DOHH2 (cell line): Measurements from ENCODE around the gene TSPAN6.

Source experiments
- H3F3A ChIP-seq: fragments of 200-600 bp; sonication (generic), shearing (Covaris generic); 2 replicates; pipeline ENCODE4 v1.6.0; 2016; ENCODE audit warnings: antibody characterized with exemption, mild to moderate bottlenecking; ENCODE audit not compliant: control insufficient read depth, insufficient read depth
- H3K27ac ChIP-seq: fragments of 200-600 bp; sonication (generic); 2 replicates; pipeline ENCODE4 v1.5.1; 2014; ENCODE audit warnings: low read depth, mild to moderate bottlenecking, low read length, moderate library complexity
- H3K27me3 ChIP-seq: fragments of 200-600 bp; sonication (generic); 2 replicates; pipeline ENCODE4 v1.6.1; 2014; ENCODE audit warnings: mild to moderate bottlenecking, low read length, mixed read lengths; ENCODE audit not compliant: control insufficient read depth
- H3K36me3 ChIP-seq: fragments of 200-600 bp; sonication (generic); 2 replicates; pipeline ENCODE4 v1.6.1; 2014; ENCODE audit warnings: mild to moderate bottlenecking, low read length, moderate library complexity, mixed read lengths; ENCODE audit not compliant: control insufficient read depth
- H3K4me1 ChIP-seq: fragments of 200-600 bp; sonication (generic); 2 replicates; pipeline ENCODE4 v1.6.1; 2014; ENCODE audit warnings: mild to moderate bottlenecking, low read length, mixed read lengths; ENCODE audit not compliant: control insufficient read depth
- H3K4me2 ChIP-seq: fragments of 200-600 bp; sonication (generic); 2 replicates; pipeline ENCODE4 v1.6.0; 2014; ENCODE audit warnings: mild to moderate bottlenecking, low read length, moderate library complexity
- H3K4me3 ChIP-seq: fragments of 200-600 bp; sonication (generic); 2 replicates; pipeline ENCODE4 v1.5.1; 2014; ENCODE audit warnings: mild to moderate bottlenecking, low read length, mixed read lengths
- H3K79me2 ChIP-seq: fragments of 200-600 bp; sonication (generic); 2 replicates; pipeline ENCODE4 v1.6.1; 2014; ENCODE audit warnings: mild to moderate bottlenecking, low read length, mixed read lengths; ENCODE audit not compliant: control insufficient read depth
- H3K9me2 ChIP-seq: fragments of 200-600 bp; sonication (generic); replicated peaks from 2 replicates; pipeline ENCODE4 v1.6.1; 2014; ENCODE audit warnings: mild to moderate bottlenecking, low read length, mixed read lengths; ENCODE audit not compliant: control insufficient read depth
- H3K9me3 ChIP-seq: fragments of 200-600 bp; sonication (generic); 2 replicates; pipeline ENCODE4 v1.6.1; 2014; ENCODE audit warnings: antibody characterized with exemption, low read length, mixed read lengths; ENCODE audit not compliant: control insufficient read depth, insufficient read depth
- H4K20me1 ChIP-seq: fragments of 200-600 bp; sonication (generic); 2 replicates; pipeline ENCODE4 v1.6.0; 2014; ENCODE audit warnings: low read depth, mild to moderate bottlenecking, antibody characterized with exemption, low read length, moderate library complexity; ENCODE audit not compliant: control insufficient read depth, insufficient read depth
- EZH2phosphoT487 ChIP-seq: fragments of 200-600 bp; sonication (generic); IDR thresholded peaks from 2 replicates; pipeline ENCODE4 v1.6.1; 2017; ENCODE audit warnings: borderline replicate concordance, mild to moderate bottlenecking, antibody characterized with exemption, low read length, moderate library complexity, mixed read lengths
- TF ChIP-seq, protein P1 (sequence below): fragments of 200-600 bp; sonication (generic); IDR thresholded peaks from one replicate; pipeline ENCODE4 v1.5.1; 2014; ENCODE audit warnings: antibody characterized with exemption, mild to moderate bottlenecking, low read depth, low read length; ENCODE audit not compliant: poor library complexity, severe bottlenecking

TSPAN6 gene

GRCh38 chrX:100636321-100636991, at the start of gene TSPAN6:
TSPAN6 (minus strand) TSS chrX:100636806; CDS start chrX:100636694, 112 bp downstream.
- Histone ChIP-seq H3K27me3 (no peaks in the 10 kb centered on the region), H3K36me3 (no peaks in the 10 kb centered on the region), H3K27ac (no peak within 1 kb of the TSS), H3K9me2 (no peaks in the 10 kb centered on the region), H3F3A (no peaks in the 10 kb centered on the region), H3K4me2 (no peak within 1 kb of the TSS), H3K9me3 (no peaks in the 10 kb centered on the region), H3K4me1 (no peaks in the 10 kb centered on the region), H3K4me3 (no peak within 1 kb of the TSS), H3K79me2 (no peaks in the 10 kb centered on the region), H4K20me1 (no peaks in the 10 kb centered on the region)
- TF ChIP-seq EZH2phosphoT487: no peak
- TF ChIP-seq, protein P1, sequence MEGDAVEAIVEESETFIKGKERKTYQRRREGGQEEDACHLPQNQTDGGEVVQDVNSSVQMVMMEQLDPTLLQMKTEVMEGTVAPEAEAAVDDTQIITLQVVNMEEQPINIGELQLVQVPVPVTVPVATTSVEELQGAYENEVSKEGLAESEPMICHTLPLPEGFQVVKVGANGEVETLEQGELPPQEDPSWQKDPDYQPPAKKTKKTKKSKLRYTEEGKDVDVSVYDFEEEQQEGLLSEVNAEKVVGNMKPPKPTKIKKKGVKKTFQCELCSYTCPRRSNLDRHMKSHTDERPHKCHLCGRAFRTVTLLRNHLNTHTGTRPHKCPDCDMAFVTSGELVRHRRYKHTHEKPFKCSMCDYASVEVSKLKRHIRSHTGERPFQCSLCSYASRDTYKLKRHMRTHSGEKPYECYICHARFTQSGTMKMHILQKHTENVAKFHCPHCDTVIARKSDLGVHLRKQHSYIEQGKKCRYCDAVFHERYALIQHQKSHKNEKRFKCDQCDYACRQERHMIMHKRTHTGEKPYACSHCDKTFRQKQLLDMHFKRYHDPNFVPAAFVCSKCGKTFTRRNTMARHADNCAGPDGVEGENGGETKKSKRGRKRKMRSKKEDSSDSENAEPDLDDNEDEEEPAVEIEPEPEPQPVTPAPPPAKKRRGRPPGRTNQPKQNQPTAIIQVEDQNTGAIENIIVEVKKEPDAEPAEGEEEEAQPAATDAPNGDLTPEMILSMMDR: peak; percentile 33

DNA sequence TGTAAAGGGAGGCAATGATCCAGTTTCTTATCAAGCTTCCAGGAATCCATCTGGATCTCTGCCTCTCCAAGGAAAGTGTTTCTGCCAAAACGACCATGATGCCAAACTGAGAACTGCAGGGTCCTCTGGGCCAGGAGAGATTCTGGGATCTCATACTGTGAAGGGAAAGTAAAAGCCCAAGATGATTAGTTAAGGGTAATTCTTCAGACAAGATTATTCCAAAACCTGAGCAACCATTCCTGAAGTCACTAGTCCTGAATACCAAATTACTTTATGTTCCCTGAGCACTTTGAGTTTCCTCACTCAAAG, 49.3 kb upstream of the TSPAN6 start:
- no peak overlapping the region for H3K4me3 ChIP-seq
- H3K4me1 ChIP-seq: peaks cover 13% of the 10 kb centered on the region
- no peaks in the 10 kb centered on the region for H3K9me3 ChIP-seq
- no peaks in the 10 kb centered on the region for H3K36me3 ChIP-seq
- no peaks in the 10 kb centered on the region for H3K79me2 ChIP-seq
- H3K4me2 ChIP-seq: no peak overlapping the region
- H3K27ac ChIP-seq: no peak overlapping the region
- H3F3A ChIP-seq: no peaks in the 10 kb centered on the region
- TF ChIP-seq EZH2phosphoT487: no peak
- TF ChIP-seq, protein P1: no peak
- H3K9me2 ChIP-seq: no peaks in the 10 kb centered on the region
- 0 out of 2 replicates have a peak, but pooled peaks cover 3% of the 10 kb centered on the region for H3K27me3 ChIP-seq
- no peaks in the 10 kb centered on the region for H4K20me1 ChIP-seq

- Histone ChIP-seq H3K27me3 (0 out of 2 replicates have a peak, but pooled peaks cover 3% of the 10 kb centered on the region), H3K4me1 (peaks cover 13% of the 10 kb centered on the region), H3K4me3 (no peak overlapping the region), H4K20me1 (no peaks in the 10 kb centered on the region), H3F3A (no peaks in the 10 kb centered on the region), H3K4me2 (no peak overlapping the region), H3K27ac (no peak overlapping the region), H3K9me2 (no peaks in the 10 kb centered on the region), H3K79me2 (no peaks in the 10 kb centered on the region), H3K36me3 (no peaks in the 10 kb centered on the region), H3K9me3 (no peaks in the 10 kb centered on the region)
- no peak for TF ChIP-seq EZH2phosphoT487
- TF ChIP-seq, protein P1: peak; percentile 71
Observed at GRCh38 chrX:100685284-100685996, 48.8 kb upstream of the TSPAN6 start.
